Testis (tissue), 3 donors: Measurements from ENCODE around the gene MBLAC1. TPM values are rescaled to one million over a fixed set of nuclear protein-coding genes. Genes with fewer than 3 reads are reported as not detected.

Source experiments
- DNase-seq: peaks from one replicate; pipeline ENCODE4 v3.0.0-alpha.2; 2019
- H3K27ac ChIP-seq, 2 donors: fragments of 200-600 bp; sonication (generic); one replicate each; pipeline ENCODE4 v1.5.1; 2019
- H3K27me3 ChIP-seq: fragments of 200-600 bp; sonication (generic); one replicate; pipeline ENCODE4 v1.5.1; 2019
- H3K36me3 ChIP-seq: fragments of 200-600 bp; sonication (generic); one replicate; pipeline ENCODE4 v1.5.1; 2017; ENCODE audit warnings: low read depth; ENCODE audit errors: missing control alignments
- H3K4me1 ChIP-seq: fragments of 200-600 bp; sonication (generic); one replicate; pipeline ENCODE4 v1.5.1; 2019
- H3K4me3 ChIP-seq, 2 donors: fragments of 200-600 bp; sonication (generic); one replicate each; pipeline ENCODE4 v1.5.1; 2017 to 2019
- H3K9me3 ChIP-seq: fragments of 200-600 bp; sonication (generic); one replicate; pipeline ENCODE4 v1.5.1; 2017
- POLR2A ChIP-seq: fragments of 450-650 bp; IDR thresholded peaks from one replicate; pipeline ENCODE4 v1.6.1; 2017; ENCODE audit warnings: antibody characterized with exemption, mild to moderate bottlenecking, moderate library complexity
- WGBS, 2 donors: methylation state at CpG; one replicate each; pipeline ENCODE4 v1.1.5; 2018; 5-methylcytosine and 5-hydroxymethylcytosine counted together
- intact Hi-C: fragments of 100-400 bp; cut with DNase I; formaldehyde crosslinking; loops from one replicate; pipeline ENCODE4 v1.15.1; 2023; ENCODE audit warnings: low total_unique reads
- polyA plus RNA-seq: library from polyadenylated mRNA; stranded (reverse); fragments of 350-450 nt; fragmentation: Illumina TruSeq; extraction: RNeasy Lipid Tissue Mini Kit (QIAGEN cat#74804); gene quantifications from one replicate; pipeline ENCODE4 v1.2.3, GENCODE V29; 2014; ENCODE audit warnings: low read depth, low replicate concordance; ENCODE audit not compliant: insufficient read depth
- total RNA-seq, 2 donors: library from RNA; depleted of rRNA; stranded (reverse); fragments of >200 nt; gene quantifications; one replicate each; pipeline ENCODE4 v1.2.3, GENCODE V29; 2016
- TF ChIP-seq, protein P1 (sequence below), 3 experiments: fragments of 450-650 bp in 2 of 3; fragments of 200-600 bp in 1 of 3; sonication (generic) in 1 of 3; IDR thresholded peaks; one replicate each; pipeline ENCODE4 v1.5.1; 2016 to 2019; ENCODE audit warnings: antibody characterized with exemption in 3 of 3, mild to moderate bottlenecking in 2 of 3, moderate library complexity in 1 of 3

MBLAC1 gene
- total and polyA plus RNA-seq, 3 donors from 2014 or later: 2.9 to 10.2 (median 7.2) TPM

DNA sequence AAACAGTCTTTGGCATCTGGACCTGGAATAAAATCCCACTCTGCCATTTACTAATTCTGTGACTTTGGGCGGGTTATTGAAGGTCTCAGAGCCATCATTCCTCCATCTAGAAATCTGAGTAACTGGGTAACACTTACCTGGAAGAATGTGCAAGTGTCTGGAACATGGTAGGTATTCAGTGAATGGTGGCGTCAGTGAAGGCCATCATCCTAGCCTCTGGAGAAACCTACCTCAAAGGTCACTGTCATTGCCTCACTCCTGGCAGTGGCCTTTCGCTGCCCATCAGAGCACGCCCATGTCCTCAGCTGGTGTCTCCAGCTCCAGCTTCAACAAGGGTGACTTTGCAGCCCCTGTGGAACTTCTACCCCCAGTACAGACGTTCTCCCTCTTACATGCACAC is 37.1 kb downstream of the MBLAC1 start:
- H3K4me3 ChIP-seq: no peak overlapping the region
- TF ChIP-seq, protein P1, sequence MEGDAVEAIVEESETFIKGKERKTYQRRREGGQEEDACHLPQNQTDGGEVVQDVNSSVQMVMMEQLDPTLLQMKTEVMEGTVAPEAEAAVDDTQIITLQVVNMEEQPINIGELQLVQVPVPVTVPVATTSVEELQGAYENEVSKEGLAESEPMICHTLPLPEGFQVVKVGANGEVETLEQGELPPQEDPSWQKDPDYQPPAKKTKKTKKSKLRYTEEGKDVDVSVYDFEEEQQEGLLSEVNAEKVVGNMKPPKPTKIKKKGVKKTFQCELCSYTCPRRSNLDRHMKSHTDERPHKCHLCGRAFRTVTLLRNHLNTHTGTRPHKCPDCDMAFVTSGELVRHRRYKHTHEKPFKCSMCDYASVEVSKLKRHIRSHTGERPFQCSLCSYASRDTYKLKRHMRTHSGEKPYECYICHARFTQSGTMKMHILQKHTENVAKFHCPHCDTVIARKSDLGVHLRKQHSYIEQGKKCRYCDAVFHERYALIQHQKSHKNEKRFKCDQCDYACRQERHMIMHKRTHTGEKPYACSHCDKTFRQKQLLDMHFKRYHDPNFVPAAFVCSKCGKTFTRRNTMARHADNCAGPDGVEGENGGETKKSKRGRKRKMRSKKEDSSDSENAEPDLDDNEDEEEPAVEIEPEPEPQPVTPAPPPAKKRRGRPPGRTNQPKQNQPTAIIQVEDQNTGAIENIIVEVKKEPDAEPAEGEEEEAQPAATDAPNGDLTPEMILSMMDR (IDR thresholded peaks at IDR 0.05): no peak
- no peak for TF ChIP-seq POLR2A
- H3K36me3 ChIP-seq: no peaks in the 10 kb centered on the region
- H3K27ac ChIP-seq: no peak overlapping the region
- WGBS, 2 donors: 80 to 87% methylated on average over 5 of the region's 5 CpGs
- no peaks in the 10 kb centered on the region for H3K27me3 ChIP-seq
- intact Hi-C loops: no loop called here
- peaks cover 7% of the 10 kb centered on the region for H3K4me1 ChIP-seq
- DNase-seq: no peak
- no peaks in the 10 kb centered on the region for H3K9me3 ChIP-seq

DNA sequence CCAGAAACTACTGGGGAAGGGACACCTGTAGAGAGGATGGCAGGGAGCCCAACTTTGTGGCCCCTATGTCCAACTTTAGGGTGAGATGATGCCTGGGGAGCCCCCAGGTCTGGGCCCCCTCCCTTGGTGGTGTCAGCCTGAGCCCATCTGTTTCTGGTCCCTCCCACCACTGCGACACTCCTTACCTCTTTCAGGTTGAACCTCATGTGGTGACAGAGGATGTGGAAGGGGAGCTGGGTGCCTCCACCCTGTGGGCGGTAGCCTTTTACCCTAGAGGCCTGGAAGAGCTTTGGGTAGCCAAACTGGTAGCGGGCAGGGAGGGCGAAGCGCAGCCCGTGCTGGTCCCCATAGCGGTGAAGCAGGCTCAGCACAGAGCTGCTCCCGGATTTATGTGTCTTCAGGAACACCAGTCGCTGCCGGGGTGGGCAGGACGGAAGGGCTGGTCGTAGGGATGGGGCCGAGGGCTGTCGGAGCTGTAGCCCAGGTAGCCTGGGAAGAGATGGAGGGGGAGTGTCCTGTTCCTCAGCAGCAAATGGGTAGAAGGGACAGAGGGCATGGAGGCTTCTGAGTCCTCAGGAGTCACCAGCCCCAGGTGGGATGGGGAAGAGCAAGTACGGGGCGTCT is 39.7 kb downstream of the MBLAC1 start:
- 86 to 87% methylated on average over 8 to 16 of the region's 16 CpGs for WGBS, 2 donors
- intact Hi-C loops: no loop called here
- Histone ChIP-seq H3K4me3 (no peak overlapping the region), H3K27me3 (no peaks in the 10 kb centered on the region), H3K9me3 (no peaks in the 10 kb centered on the region), H3K4me1 (peaks cover 10% of the 10 kb centered on the region), H3K27ac (no peak overlapping the region), H3K36me3 (no peaks in the 10 kb centered on the region)
- TF ChIP-seq POLR2A: no peak
- TF ChIP-seq, protein P1 (IDR thresholded peaks at IDR 0.05): no peak
- DNase-seq: no peak

DNA sequence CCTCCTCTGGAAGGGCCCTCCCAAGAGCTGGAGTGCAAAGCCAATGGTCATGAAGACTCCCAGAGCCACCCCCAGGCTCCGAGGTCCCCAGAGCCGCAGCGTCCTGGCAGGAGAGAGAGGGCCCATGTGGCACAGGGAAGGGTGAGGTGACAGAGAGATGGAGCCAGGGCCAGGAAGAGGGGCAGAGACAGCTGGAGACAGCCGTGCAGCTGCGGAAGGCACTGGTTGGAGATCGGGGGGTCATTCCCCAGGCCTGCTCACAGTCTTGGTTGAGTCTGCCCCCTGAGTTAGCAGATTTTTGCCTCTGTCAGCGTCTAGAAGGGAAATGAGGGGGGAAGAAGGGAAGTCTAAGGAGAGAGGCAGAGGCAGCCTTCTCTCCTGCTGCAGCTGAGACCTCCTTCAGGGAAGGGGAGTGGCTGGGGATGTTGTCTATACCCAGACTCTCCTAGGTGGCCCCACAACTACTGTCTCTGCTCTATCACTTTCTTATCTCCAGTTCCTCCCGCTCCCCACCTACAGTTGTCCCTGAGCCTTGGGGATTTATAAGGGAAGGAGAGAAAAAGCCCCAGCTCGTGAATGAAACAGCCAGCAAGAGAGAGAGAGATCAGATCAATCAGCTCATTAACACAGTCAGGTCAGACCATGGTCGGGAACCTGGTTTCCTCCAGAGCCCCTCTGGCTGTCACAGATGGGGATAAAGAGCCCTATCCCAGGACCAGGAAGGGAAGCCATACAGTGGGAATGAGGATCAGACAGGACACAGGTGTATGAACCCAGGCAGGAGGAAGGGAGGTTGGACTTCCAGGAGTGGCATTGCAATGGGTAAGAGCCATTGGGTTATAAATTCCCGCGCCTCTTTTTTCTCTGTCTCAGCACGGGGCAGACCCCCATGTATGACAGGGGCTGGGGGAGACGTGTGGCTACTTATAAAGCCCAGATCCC is 40.5 kb downstream of the MBLAC1 start:
- H3K27me3 ChIP-seq: no peaks in the 10 kb centered on the region
- intact Hi-C loops: no loop called here
- no peak for TF ChIP-seq POLR2A
- TF ChIP-seq, protein P1 (IDR thresholded peaks at IDR 0.05): no peak
- no peak for DNase-seq
- H3K36me3 ChIP-seq: no peaks in the 10 kb centered on the region
- 52 to 57% methylated on average over 11 to 14 of the region's 14 CpGs for WGBS, 2 donors
- peaks cover 15% of the 10 kb centered on the region for H3K4me1 ChIP-seq
- no peaks in the 10 kb centered on the region for H3K9me3 ChIP-seq
- peak overlapping the region in 1 of 2 donors; percentile 89 for H3K27ac ChIP-seq
- no peak overlapping the region for H3K4me3 ChIP-seq

DNA sequence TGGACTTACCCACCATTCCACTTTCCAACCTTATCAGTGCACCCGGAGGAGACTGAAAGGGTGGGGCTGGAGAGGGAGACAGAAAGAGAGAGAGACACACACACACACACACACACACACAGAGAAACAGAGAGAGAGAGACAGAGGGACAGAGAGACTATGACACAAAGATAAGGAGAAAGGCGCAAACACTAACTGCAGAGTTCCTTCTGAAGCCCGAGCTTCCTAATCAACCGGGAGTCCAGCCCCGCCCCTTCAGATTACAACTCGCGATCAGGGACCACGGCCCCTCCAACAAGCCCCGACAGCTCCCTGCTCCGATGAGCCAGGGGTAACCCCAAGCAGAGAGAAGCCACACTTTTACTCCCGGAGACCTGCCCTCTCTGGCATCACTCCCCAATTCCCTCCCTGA is 41.2 kb downstream of the MBLAC1 start:
- DNase-seq: peak; percentile 45
- Histone ChIP-seq H3K9me3 (no peaks in the 10 kb centered on the region), H3K27ac (peak overlapping the region; percentile 68 to 89), H3K27me3 (no peaks in the 10 kb centered on the region), H3K4me3 (peak overlapping the region; percentile 47 to 58), H3K36me3 (no peaks in the 10 kb centered on the region), H3K4me1 (peaks cover 15% of the 10 kb centered on the region)
- TF ChIP-seq, protein P1 (IDR thresholded peaks at IDR 0.05): no peak
- TF ChIP-seq POLR2A: no peak
- intact Hi-C loops: no loop called here
- 20 to 34% methylated on average over 11 of the region's 11 CpGs for WGBS, 2 donors
